Activated T-helper 1 cell treated with Interleukin-2 at 50 U/mL for 16 hours (primary cell): ENCODE measurements around the gene SPN.
"Not testable (repeated sequence)": the region's sequence is repeated elsewhere in the genome, so short reads cannot be mapped to it uniquely, and the experiment has no call there.

Experiments used
- DNase-seq: peaks from one replicate; pipeline ENCODE4 v3.0.0-alpha.2; 2020; ENCODE audit warnings: low read depth

SPN gene

GRCh38 chr16:29701214-29701555 is 38.1 kb downstream of the SPN start:
- no peak for DNase-seq

DNA sequence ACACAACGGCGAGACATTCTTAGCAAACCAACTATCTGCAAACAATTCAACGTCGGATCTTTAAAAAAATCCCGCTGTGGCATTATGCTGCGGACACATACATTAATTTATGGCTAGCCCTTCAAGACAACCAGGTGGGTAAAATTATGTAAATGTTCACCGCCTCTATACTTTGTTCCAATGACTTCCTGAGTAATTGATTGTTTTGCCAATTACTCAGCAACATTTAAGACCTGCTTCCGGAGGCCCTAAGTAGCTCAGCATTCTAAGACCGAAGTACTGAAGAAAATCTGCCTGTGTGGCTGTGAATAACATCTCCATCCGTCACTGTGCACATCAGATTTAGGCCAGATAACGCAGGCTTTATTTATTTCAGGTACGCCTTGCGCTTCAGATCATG is 39.2 kb downstream of the SPN start:
- DNase-seq = no peak

DNA sequence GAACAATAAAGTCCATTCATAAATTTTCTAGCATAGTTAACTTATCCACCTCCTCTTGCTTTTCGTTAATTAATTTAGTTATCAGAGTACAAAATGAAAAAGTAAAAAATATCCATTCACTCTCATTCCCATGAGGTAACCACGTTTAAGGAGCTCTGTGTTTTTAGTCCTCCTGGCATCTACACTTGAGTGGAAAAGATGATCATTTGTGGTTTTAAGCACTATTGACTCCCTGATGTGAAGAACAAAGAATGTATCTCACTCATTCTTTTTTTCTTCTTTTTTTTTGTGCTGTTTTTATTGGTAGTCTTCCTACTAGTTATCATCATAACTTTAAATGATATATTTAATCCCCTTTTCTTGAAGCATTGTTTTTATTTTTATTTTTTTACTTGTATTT is 42.0 kb downstream of the SPN start:
- no peak for DNase-seq

DNA sequence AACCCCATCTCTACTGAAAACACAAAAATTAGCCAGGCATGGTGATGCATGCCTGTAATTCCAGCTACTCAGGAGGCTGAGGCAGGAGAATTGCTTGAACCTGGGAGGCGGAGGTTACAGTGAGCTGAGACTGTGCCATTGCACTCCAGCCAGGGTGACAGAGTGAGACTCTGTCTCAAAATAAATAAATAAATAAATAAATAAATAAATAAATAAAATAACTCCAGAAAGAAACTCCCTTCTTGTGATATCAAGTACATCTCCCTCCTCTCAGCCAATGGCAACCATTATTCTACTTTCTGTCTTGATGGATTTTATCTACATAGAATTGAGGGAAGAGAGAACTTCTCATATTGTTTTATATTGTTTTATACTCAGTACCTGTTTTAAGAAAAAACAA is 44.1 kb downstream of the SPN start:
- DNase-seq = not testable (repeated sequence)

GRCh38 chr16:29708917-29709600 is 46.0 kb downstream of the SPN start:
- DNase-seq = no peak

- DNase-seq = not testable (repeated sequence)
Observed at GRCh38 chr16:29709657-29710056, 46.6 kb downstream of the SPN start.

GRCh38 chr16:29710227-29711219 is 47.5 kb downstream of the SPN start:
- no peak for DNase-seq

DNA sequence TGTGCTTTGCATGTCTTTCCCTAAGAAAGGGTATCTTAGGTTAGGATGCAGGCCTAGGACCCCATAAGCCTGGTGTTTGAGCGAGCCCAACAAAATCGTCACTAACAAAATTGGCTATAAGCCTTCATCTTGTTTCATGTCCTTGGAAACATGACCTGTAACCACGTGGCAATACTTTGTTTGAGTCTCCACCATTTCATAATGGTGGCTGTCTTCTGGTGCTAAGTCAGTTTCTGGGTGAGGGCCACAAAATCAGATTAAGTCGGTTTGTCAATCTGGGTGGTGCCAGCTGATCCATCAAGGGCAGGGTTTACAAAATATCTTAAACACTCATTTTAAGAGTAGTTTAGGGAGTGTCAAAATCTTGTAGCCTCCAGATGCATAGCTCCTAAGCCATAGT is 49.8 kb downstream of the SPN start:
- DNase-seq = no peak

DNA sequence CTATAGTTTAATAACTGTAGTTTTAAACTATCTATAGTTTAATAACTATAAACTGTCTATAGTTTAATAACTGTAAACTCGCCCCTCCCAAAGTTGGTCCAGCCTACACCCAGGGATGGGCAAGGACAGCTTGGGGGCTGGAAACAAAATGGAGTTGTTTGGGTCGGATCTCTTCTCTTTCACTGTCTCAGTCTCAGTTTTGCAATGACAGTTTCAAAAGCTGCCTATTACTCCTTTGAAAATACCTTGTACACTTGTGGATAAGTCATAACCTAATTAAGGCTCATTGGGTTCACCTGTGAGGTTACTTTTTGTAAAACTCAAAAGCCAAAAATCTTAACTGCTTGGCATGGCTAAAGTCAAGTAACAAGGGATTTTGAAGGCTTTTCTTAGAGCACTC is 51.3 kb downstream of the SPN start:
- DNase-seq = no peak

DNA sequence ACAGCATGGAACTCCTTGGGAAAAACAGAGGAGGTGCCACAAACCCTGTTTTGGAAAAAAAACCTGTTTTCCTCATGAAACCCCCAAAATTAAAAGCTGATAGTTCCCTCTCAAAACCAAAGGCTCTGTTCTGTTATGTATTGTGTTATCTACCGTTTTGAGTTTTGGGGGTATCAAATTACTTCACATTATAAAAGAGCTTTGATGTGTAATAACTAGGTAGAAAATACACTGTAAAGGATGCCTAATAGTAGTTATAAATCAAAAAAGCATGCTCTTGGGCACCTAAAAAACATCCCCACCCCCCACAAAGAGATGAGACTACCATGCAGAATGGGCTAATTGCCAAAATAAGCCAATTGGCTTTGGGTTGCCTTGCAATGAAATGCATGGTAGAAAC is 51.9 kb downstream of the SPN start:
- no peak for DNase-seq

GRCh38 chr16:29717113-29717512 is 54.1 kb downstream of the SPN start:
- DNase-seq = no peak

DNA sequence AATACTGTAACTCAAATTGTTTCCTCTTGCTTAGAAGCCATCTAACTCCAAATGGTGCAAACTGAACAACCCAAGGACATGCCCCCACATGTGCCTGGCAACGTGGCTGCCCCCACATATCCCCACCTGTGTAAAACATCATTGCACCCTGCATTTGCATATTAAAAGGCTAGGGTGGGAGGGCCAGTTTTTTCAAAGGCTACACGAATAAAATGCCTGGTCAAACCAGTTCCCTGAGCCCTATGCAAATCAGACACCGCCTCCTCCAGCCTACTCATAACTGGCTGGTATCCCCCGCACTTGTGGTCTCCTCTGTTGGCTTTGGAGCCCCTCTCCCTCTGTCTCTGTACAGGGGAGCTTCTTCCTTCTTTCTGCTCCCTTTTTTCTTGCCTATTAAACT is 56.0 kb downstream of the SPN start:
- no peak for DNase-seq
